Measurements from ENCODE around the gene IL10. TPM values are rescaled to one million over a fixed set of nuclear protein-coding genes. Genes with fewer than 3 reads are reported as not detected.
A peak's percentile ranks its signal among the peaks of the same experiment; 100 is the strongest.

The IL10 gene
- total RNA-seq, 1 donor from 2014 or later, result not detected

GRCh38 chr1:206808615-206809014 lies 36.3 kb upstream of the IL10 start:
- no peak overlapping the region for H3K4me3 ChIP-seq (ENCODE audit: low read depth, low read length)
- TF ChIP-seq CTCF (conservative IDR thresholded peaks at IDR 0.05; ENCODE audit: low read depth, low read length), result peak; percentile 64
- no peak for DNase-seq (ENCODE audit: low read depth)

- TF ChIP-seq CTCF (conservative IDR thresholded peaks at IDR 0.05; ENCODE audit: low read depth, low read length), result no peak
- DNase-seq (ENCODE audit: low read depth), result no peak
- H3K4me3 ChIP-seq (ENCODE audit: low read depth, low read length), result no peak overlapping the region
Observed at GRCh38 chr1:206805357-206805756, 33.1 kb upstream of the IL10 start.

GRCh38 chr1:206804156-206804737 lies 32.0 kb upstream of the IL10 start:
- TF ChIP-seq CTCF (conservative IDR thresholded peaks at IDR 0.05; ENCODE audit: low read depth, low read length), result no peak
- no peak for DNase-seq (ENCODE audit: low read depth)
- H3K4me3 ChIP-seq (ENCODE audit: low read depth, low read length), result no peak overlapping the region

- TF ChIP-seq CTCF (conservative IDR thresholded peaks at IDR 0.05; ENCODE audit: low read depth, low read length), result no peak
- no peak for DNase-seq (ENCODE audit: low read depth)
Observed at GRCh38 chr1:206803221-206803730, 31.0 kb upstream of the IL10 start.

GRCh38 chr1:206802401-206802800 lies 30.1 kb upstream of the IL10 start:
- no peak for TF ChIP-seq CTCF (conservative IDR thresholded peaks at IDR 0.05; ENCODE audit: low read depth, low read length)
- no peak for DNase-seq (ENCODE audit: low read depth)
- H3K4me3 ChIP-seq (ENCODE audit: low read depth, low read length), result no peak overlapping the region

More at GRCh38 chr1:206803221-206803730, 31.0 kb upstream of the IL10 start:
- no peak overlapping the region for H3K4me3 ChIP-seq (ENCODE audit: low read depth, low read length)

GRCh38 chr1:206801467-206801866 lies 29.2 kb upstream of the IL10 start:
- no peak overlapping the region for H3K4me3 ChIP-seq (ENCODE audit: low read depth, low read length)
- DNase-seq (ENCODE audit: low read depth), result no peak

More at GRCh38 chr1:206801467-206801866, 29.2 kb upstream of the IL10 start:
- TF ChIP-seq CTCF (conservative IDR thresholded peaks at IDR 0.05; ENCODE audit: low read depth, low read length), result peak; percentile 42

All from epithelial cell of proximal tubule (primary cell).